HG03175 (cell line): ENCODE data around the gene BPTF.
"Not testable (repeated sequence)": the region's sequence is repeated elsewhere in the genome, so short reads cannot be mapped to it uniquely, and the experiment has no call there.

Source experiments
- ATAC-seq: cut with Tn5 transposase; IDR thresholded peaks from one replicate; pipeline ENCODE4 v1.9.1; 2021; ENCODE audit warnings: mild to moderate bottlenecking, moderate library complexity; ENCODE audit not compliant: unreplicated experiment

Gene BPTF

GRCh38 chr17:67999291-67999911, 174.1 kb downstream of the BPTF start:
- no peak for ATAC-seq

- no peak for ATAC-seq
Observed at GRCh38 chr17:68004201-68004600, 178.9 kb downstream of the BPTF start.

- no peak for ATAC-seq
Observed at GRCh38 chr17:68006797-68007196, 181.5 kb downstream of the BPTF start.

- peak; percentile 62 for ATAC-seq
Observed at GRCh38 chr17:68011199-68011665, 185.9 kb downstream of the BPTF start.

GRCh38 chr17:68013385-68013784, 188.1 kb downstream of the BPTF start:
- ATAC-seq = no peak

- no peak for ATAC-seq
Observed at GRCh38 chr17:68015081-68015723, 189.9 kb downstream of the BPTF start.

GRCh38 chr17:68016838-68017237, 191.5 kb downstream of the BPTF start:
- ATAC-seq = no peak

GRCh38 chr17:68018493-68018892, 193.2 kb downstream of the BPTF start:
- ATAC-seq = not testable (repeated sequence)

GRCh38 chr17:68019336-68019674, 194.0 kb downstream of the BPTF start:
- no peak for ATAC-seq

GRCh38 chr17:68019675-68020408, 194.5 kb downstream of the BPTF start:
- peak; percentile 92 for ATAC-seq

GRCh38 chr17:68020409-68020756, 195.1 kb downstream of the BPTF start:
- no peak for ATAC-seq

- not testable (repeated sequence) for ATAC-seq
Observed at GRCh38 chr17:68020791-68021190, 195.5 kb downstream of the BPTF start.

- ATAC-seq = no peak
Observed at GRCh38 chr17:68021963-68022362, 196.7 kb downstream of the BPTF start.

GRCh38 chr17:68022547-68022946, 197.2 kb downstream of the BPTF start:
- ATAC-seq = not testable (repeated sequence)

- no peak for ATAC-seq
Observed at GRCh38 chr17:68029512-68030215, 204.4 kb downstream of the BPTF start.
